Ectodermal cell (in vitro differentiated cells): ENCODE results near the gene TCP11L1.

Experiments
- H3K27ac ChIP-seq: 2 replicates; pipeline ENCODE4 v1.7.0; 2013; ENCODE audit warnings: mild to moderate bottlenecking, low read depth, low read length; ENCODE audit not compliant: insufficient read depth, poor library complexity, severe bottlenecking
- H3K27me3 ChIP-seq: 2 replicates; pipeline ENCODE4 v1.7.0; 2013; ENCODE audit warnings: mild to moderate bottlenecking, low read length; ENCODE audit not compliant: insufficient read depth, control insufficient read depth, poor library complexity, severe bottlenecking
- H3K36me3 ChIP-seq: one replicate; pipeline ENCODE4 v1.7.0; 2013; ENCODE audit warnings: low read length; ENCODE audit not compliant: control insufficient read depth, insufficient read depth
- H3K4me1 ChIP-seq: one replicate; pipeline ENCODE4 v1.7.0; 2013; ENCODE audit warnings: low read length; ENCODE audit not compliant: control insufficient read depth, insufficient read depth
- H3K4me3 ChIP-seq: 2 replicates; pipeline ENCODE4 v1.7.0; 2013; ENCODE audit warnings: low read depth, low read length, control low read depth; ENCODE audit not compliant: insufficient read depth
- H3K9me3 ChIP-seq: 2 replicates; pipeline ENCODE4 v1.7.0; 2013; ENCODE audit warnings: mild to moderate bottlenecking, low read length, moderate library complexity; ENCODE audit not compliant: control insufficient read depth
- WGBS, 2 experiments: methylation state at CpG; one replicate each; pipeline ENCODE4 v1.1.7; 2013; ENCODE audit warnings: missing lambda C conversion rate in 2 of 2; 5-methylcytosine and 5-hydroxymethylcytosine counted together

The TCP11L1 gene

DNA sequence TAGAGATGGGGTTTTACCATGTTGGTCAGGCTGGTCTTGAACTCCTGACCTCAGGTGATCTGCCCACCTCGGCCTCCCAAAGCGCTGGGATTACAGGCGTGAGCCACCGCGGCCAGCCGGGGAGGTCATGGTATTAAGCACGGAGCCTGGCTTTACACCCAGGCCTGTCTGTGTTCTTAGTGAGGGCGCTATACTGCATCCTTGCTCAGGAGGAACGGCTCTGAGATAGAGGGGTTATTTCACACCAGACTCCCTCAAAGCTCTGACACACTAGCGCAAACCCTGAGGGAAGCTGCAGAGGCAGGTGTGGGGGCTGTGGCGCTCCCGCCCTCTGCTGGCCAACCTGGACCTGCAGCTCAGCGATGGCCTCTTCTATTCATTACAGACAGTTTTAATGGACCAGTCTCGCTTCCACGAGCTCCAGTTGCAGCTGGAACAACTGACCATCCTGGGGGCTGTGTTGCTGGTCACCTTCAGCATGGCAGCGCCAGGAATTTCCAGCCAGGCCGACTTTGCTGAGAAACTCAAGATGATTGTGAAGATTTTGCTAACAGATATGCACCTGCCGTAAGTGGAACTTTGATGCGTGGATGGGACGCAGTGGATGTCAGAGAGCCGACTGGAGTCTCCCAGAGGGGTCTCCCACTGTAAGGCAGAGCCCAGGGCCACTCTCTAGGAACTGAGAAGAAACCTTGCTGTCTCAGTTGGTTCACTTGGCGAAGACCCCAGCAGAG lies 26.2 kb downstream of the TCP11L1 start:
- H3K9me3 ChIP-seq: no peaks in the 10 kb centered on the region
- WGBS, 2 experiments: 65 to 68% methylated on average over 22 of the region's 22 CpGs
- H3K4me3 ChIP-seq: no peak overlapping the region
- no peak overlapping the region for H3K27ac ChIP-seq
- H3K27me3 ChIP-seq: no peaks in the 10 kb centered on the region
- peaks cover 7% of the 10 kb centered on the region for H3K36me3 ChIP-seq
- H3K4me1 ChIP-seq: no peaks in the 10 kb centered on the region

DNA sequence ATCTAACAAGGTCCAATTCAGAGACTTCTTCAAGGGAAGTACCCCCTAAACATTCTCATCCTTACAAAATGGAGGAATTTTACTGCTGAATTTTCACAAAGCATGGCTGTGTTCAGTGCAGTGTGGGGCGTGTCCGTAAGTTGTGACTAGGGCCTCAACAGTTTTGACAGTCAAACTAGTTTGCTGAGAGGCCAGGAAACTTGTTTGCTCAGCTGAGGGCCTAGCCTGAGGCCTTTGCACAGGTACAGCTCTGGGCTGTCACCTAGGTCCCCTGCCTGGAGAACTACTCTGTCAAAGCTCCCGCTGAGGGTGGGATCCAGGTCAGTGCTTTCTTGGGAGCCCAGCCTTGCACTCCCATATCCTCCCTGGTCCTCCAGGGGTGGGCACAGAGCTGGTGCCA lies 27.9 kb downstream of the TCP11L1 start:
- no peak overlapping the region for H3K4me3 ChIP-seq
- no peak overlapping the region for H3K27ac ChIP-seq
- H3K9me3 ChIP-seq: no peaks in the 10 kb centered on the region
- H3K36me3 ChIP-seq: peaks cover 3% of the 10 kb centered on the region
- WGBS, 2 experiments: 94 to 95% methylated on average over 3 of the region's 3 CpGs
- H3K4me1 ChIP-seq: no peaks in the 10 kb centered on the region
- H3K27me3 ChIP-seq: no peaks in the 10 kb centered on the region

DNA sequence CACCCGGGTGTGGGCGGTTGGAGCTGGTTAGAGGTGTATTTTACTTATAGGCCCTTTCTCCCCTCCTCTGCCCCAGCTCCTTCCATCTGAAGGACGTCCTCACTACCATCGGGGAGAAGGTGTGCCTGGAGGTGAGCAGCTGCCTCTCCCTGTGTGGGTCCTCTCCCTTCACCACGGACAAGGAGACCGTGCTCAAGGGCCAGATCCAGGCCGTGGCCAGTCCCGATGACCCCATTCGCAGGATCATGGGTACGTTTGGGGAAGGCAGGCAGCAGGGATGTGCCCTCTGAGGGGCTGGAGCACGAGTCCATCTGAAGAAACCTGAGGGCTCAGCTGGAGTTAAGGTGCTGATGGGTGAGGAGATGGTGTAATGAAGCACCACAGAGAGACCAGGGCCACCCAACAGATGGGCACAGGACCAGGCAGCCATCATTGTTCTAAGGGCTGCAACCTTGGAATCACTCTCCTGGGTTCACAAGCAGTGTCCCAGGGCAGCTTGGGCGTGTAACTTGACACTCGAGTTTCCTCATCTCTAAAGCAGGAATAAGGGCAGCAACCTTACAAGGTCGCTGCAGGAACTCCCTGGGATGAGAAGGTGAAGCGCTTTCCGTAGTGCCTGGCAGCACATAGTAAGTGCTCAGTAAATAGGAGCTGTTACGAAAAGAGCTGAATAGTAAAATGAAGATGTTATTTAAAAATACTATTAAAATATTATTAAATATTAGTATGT lies 29.4 kb downstream of the TCP11L1 start:
- peaks cover 5% of the 10 kb centered on the region for H3K36me3 ChIP-seq
- no peak overlapping the region for H3K4me3 ChIP-seq
- 95% methylated on average over 14 to 16 of the region's 17 CpGs for WGBS, 2 experiments

DNA sequence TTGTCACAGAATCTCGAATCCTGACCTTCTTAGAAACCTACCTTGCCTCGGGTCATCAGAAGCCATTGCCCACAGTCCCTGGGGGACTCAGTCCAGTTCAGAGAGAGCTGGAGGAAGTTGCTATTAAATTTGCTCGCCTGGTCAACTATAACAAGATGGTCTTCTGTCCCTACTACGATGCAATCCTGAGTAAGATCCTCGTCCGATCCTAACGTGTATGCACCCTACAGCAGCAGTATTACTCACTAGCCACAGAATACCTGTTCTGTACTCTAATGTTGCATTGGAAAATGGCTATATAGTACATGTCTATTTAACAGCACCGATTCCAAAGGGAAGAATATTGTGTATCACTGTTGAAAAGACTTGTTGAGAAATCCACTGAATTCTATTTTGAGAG lies 33.1 kb downstream of the TCP11L1 start:
- peaks cover 13% of the 10 kb centered on the region for H3K36me3 ChIP-seq
- 92 to 94% methylated on average over 8 of the region's 8 CpGs for WGBS, 2 experiments

More for the DNA sequence above, 29.4 kb downstream of the TCP11L1 start:
- Histone ChIP-seq H3K27me3 (no peaks in the 10 kb centered on the region), H3K4me1 (no peaks in the 10 kb centered on the region), H3K9me3 (no peaks in the 10 kb centered on the region), H3K27ac (no peak overlapping the region)

DNA sequence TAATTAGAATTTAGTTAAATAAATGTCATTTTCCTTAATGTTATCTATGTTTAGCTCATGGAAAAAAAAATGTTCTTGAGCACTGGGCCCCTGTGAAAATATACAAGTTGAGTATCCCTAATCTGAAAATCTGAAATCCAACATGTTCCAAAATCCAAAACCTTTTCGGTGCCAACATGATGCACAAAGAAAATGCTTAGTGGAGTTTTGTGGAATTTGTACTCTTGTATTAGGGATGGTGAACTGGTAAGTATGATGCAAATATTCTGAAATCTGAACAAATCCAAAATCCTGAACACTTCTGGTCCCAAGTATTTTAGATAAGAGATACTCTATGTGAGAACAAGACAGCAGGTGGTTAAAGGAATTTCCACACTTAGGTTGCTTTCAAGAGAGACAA lies 44.5 kb downstream of the TCP11L1 start:
- Histone ChIP-seq H3K9me3 (no peaks in the 10 kb centered on the region), H3K4me3 (no peak overlapping the region), H3K27me3 (no peaks in the 10 kb centered on the region), H3K36me3 (peaks cover 19% of the 10 kb centered on the region), H3K27ac (no peak overlapping the region), H3K4me1 (no peaks in the 10 kb centered on the region)
- 100% methylated on average over 1 of the region's 1 CpG for WGBS, 2 experiments

More for the DNA sequence above, 33.1 kb downstream of the TCP11L1 start:
- Histone ChIP-seq H3K4me3 (no peak overlapping the region), H3K27me3 (no peaks in the 10 kb centered on the region), H3K9me3 (no peaks in the 10 kb centered on the region), H3K4me1 (no peaks in the 10 kb centered on the region), H3K27ac (no peak overlapping the region)

DNA sequence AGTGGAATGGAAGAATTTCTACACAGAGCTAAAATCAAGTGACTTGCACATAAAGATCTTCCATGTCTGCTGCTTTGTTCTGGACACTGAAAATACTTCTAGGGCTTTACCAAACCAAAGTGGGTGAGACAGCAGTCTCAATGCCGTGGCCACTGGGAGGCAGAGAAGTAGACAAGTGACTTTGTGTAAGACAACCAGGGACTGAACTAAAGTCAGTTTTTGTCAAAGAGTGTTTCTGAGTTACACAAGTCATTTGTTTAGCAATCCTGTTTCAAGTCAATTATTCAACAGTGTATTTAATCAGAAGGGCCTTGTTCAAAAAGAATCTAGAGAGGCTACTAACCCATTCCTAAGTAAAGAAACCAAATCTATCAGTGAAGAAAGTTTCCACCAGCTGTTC lies 46.6 kb downstream of the TCP11L1 start:
- WGBS, 2 experiments: 92 to 93% methylated on average over 1 of the region's 1 CpG
- Histone ChIP-seq H3K27me3 (no peaks in the 10 kb centered on the region), H3K4me3 (no peak overlapping the region), H3K36me3 (peaks cover 24% of the 10 kb centered on the region), H3K4me1 (no peaks in the 10 kb centered on the region), H3K27ac (peak overlapping the region; percentile 1), H3K9me3 (no peaks in the 10 kb centered on the region)

DNA sequence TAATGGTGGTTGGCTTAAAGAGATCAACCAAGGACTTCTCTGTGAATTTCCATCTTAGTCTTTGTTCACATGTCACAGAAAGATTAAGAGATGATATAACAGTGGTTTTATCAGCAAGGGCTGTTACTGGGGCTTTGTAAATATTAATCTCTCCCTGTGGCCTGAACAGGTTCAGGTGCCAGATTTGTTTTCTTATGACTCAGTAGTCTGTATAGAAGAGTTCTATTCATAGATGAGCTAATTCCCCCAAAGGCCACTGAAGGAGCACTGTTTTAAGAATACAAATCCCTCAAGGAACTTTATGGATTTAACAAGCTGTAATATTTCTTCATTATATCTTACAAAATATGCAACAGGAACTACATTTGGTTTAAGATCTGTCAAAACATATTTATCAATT lies 50.4 kb downstream of the TCP11L1 start:
- Histone ChIP-seq H3K27ac (no peak overlapping the region), H3K27me3 (no peaks in the 10 kb centered on the region), H3K4me1 (no peaks in the 10 kb centered on the region), H3K9me3 (no peaks in the 10 kb centered on the region), H3K36me3 (peaks cover 21% of the 10 kb centered on the region), H3K4me3 (no peak overlapping the region)

DNA sequence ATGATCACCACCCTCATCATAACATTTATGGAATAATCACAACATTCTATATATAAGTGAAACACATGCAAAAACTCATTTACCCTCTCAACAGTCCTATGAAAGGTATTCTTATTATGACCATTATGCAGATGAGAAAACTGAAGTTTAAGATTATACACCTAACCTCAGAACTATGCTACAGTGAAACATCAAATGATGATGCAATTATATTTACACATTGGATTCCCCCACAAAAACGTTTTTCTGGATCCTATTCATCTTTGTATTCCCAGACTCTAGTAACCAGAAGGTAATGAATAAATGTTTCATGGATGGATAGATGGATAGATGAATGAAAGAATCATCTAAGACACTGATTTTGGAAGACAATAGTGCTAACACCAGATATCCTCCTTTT lies 54.8 kb downstream of the TCP11L1 start:
- WGBS, 2 experiments: 67 to 100% methylated on average over 1 of the region's 1 CpG
- no peaks in the 10 kb centered on the region for H3K9me3 ChIP-seq
- H3K4me1 ChIP-seq: no peaks in the 10 kb centered on the region
- H3K4me3 ChIP-seq: no peak overlapping the region
- no peak overlapping the region for H3K27ac ChIP-seq
- H3K27me3 ChIP-seq: no peaks in the 10 kb centered on the region
- peaks cover 25% of the 10 kb centered on the region for H3K36me3 ChIP-seq

DNA sequence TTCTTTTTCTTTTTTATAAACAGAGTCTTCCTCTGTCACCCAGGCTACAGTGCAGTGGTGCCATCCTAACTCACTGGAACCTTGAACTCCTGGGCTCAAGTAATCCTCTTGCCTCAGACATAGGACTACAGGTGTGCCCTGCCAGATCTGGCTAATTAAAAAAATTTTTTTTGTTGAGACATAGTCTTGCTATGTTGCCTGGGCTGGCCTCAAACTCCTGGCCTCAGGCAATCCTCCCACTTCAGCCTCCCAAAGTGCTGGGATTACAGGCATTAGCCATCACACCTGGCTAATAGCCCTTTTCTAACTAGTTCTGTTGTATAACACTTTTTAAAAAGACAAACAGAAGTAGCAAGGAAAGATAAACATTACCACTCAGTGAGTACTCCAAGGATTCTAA lies 64.5 kb downstream of the TCP11L1 start:
- peaks cover 23% of the 10 kb centered on the region for H3K36me3 ChIP-seq
- H3K27ac ChIP-seq: no peak overlapping the region
- H3K27me3 ChIP-seq: no peaks in the 10 kb centered on the region
- H3K9me3 ChIP-seq: no peaks in the 10 kb centered on the region
- H3K4me3 ChIP-seq: no peak overlapping the region
- H3K4me1 ChIP-seq: no peaks in the 10 kb centered on the region

DNA sequence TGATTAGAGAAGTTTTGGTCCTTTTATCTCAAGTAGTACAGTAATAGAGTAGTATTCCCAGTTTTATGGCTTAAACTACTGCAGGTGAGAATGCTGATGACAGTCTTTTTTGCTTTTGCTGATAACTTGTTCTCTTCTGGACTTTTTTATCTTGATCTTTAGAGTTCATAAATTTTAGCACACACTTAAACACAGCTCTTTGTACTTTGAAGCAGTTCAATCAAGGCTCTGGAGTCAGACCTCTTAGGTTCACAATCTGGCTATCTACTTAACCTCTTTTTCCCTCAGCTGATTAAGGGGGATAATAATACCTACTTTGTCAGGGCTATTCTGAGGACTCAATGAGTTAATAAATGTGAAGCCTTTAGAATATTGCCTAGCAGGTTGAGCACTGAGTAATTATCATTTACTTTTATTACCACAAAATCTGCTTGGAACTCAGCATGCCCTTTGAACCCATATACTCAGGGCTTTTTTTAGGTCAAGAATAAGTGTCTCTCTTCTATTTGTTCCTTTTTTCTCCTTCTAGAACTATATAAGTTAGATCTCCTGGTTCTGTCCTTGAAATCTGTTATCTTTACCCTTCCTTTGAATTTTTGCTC lies 70.0 kb downstream of the TCP11L1 start:
- Histone ChIP-seq H3K27me3 (no peaks in the 10 kb centered on the region), H3K36me3 (peaks cover 8% of the 10 kb centered on the region), H3K4me3 (no peak overlapping the region), H3K4me1 (no peaks in the 10 kb centered on the region), H3K27ac (no peak overlapping the region), H3K9me3 (no peaks in the 10 kb centered on the region)
